HCT116 (cell line): ENCODE data around the gene CRY1. TPM values are rescaled to one million over a fixed set of nuclear protein-coding genes. Genes with fewer than 3 reads are reported as not detected.

Experiments
- ATAC-seq: fragments of 200-7000 bp; cut with Tn5 transposase; 2 replicates; pipeline ENCODE4 v1.9.1; 2020; ENCODE audit warnings: mild to moderate bottlenecking, moderate library complexity
- BruUV-seq: library from RNA; stranded (reverse); fragments of 400-500 nt; replicated peaks from 2 replicates; lab custom pipeline; 2021; lab: Mats Ljungman, UMichigan
- CTCF ChIA-PET: fragments of 300-600 bp; sonication (Branson Sonifier 250); formaldehyde crosslinking; loops from one replicate; lab custom pipeline; 2021; ENCODE audit warnings: antibody characterized with exemption; lab: Charles Lee
- POLR2A ChIA-PET: fragments of 300-600, 350-600 bp; sonication (Branson Sonifier 250); formaldehyde crosslinking; loops from one replicate; lab custom pipeline; 2021; ENCODE audit warnings: antibody characterized with exemption; lab: Charles Lee
- RAD21 ChIA-PET, 2 experiments: fragments of 300-600 bp; sonication (Branson Sonifier 250); formaldehyde crosslinking; loops; one replicate each; lab custom pipeline; 2023; ENCODE audit warnings: low total read pairs in 2 of 2; ENCODE audit not compliant: uncharacterized antibody in 2 of 2, unreplicated experiment in 2 of 2, low non-redundant PET in 1 of 2; lab: Charles Lee
- DNase-seq: peaks from one replicate; pipeline ENCODE4 v3.0.0-alpha.2; 2010; ENCODE audit warnings: low read depth, low spot score
- H2AFZ ChIP-seq: fragments of 200-600 bp; shearing (Covaris generic), sonication (generic); 2 replicates; pipeline ENCODE4 v1.6.1; 2017; ENCODE audit warnings: low read depth, mixed run types, mixed read lengths, antibody characterized with exemption, low read length; ENCODE audit not compliant: poor library complexity, severe bottlenecking
- H3K27ac ChIP-seq: 2 replicates; pipeline ENCODE4 v1.5.1; 2012; ENCODE audit warnings: low read depth, low read length
- H3K27me3 ChIP-seq: fragments of 200-600 bp; sonication (generic); 2 replicates; pipeline ENCODE4 v1.6.1; 2016; ENCODE audit warnings: mixed run types, low read length, mixed read lengths; ENCODE audit not compliant: insufficient read depth
- H3K36me3 ChIP-seq, 2 experiments: fragments of 200-500 bp in 1 of 2; fragments of 200-600 bp in 1 of 2; sonication (Bioruptor generic) in 1 of 2; sonication (generic) in 1 of 2; 2 replicates each; pipeline versions ENCODE4 v1.5.1 to v1.6.1; 2014 to 2016; ENCODE audit warnings: low read length in 2 of 2, inconsistent platforms in 1 of 2, mixed read lengths in 1 of 2, mixed run types in 1 of 2; ENCODE audit not compliant: insufficient read depth in 2 of 2, control insufficient read depth in 1 of 2
- H3K4me1 ChIP-seq, 2 experiments: fragments of 200-600 bp in 1 of 2; sonication (generic) in 1 of 2; 2 replicates each; pipeline versions ENCODE4 v1.5.1 to v1.6.1; 2012 to 2017; ENCODE audit warnings: low read length in 2 of 2, inconsistent platforms in 1 of 2, mild to moderate bottlenecking in 1 of 2, mixed read lengths in 1 of 2, mixed run types in 1 of 2, moderate library complexity in 1 of 2; ENCODE audit not compliant: insufficient read depth in 2 of 2, control insufficient read depth in 1 of 2
- H3K4me2 ChIP-seq: fragments of 200-600 bp; sonication (generic); 2 replicates; pipeline ENCODE4 v1.6.1; 2017; ENCODE audit warnings: mixed run types, low read length, mixed read lengths
- H3K4me3 ChIP-seq, 2 experiments: fragments of 200-600 bp in 1 of 2; sonication (generic) in 1 of 2; replicated peaks in 1 of 2; 2 replicates each; pipeline ENCODE4 v1.5.1; 2011 to 2016; ENCODE audit warnings: low read length in 2 of 2, control low read depth in 1 of 2, low read depth in 1 of 2, mild to moderate bottlenecking in 1 of 2, mixed read lengths in 1 of 2, mixed run types in 1 of 2
- H3K79me2 ChIP-seq: fragments of 200-600 bp; sonication (generic); 2 replicates; pipeline ENCODE4 v1.6.1; 2017; ENCODE audit warnings: mild to moderate bottlenecking, mixed run types, low read length, moderate library complexity, mixed read lengths; ENCODE audit not compliant: insufficient read depth
- H3K9ac ChIP-seq: fragments of 200-600 bp; sonication (generic); 2 replicates; pipeline ENCODE4 v1.6.1; 2016; ENCODE audit warnings: low read length, mixed read lengths
- H3K9me2 ChIP-seq: fragments of 200-600 bp; sonication (generic), shearing (Covaris generic); 2 replicates; pipeline ENCODE4 v1.6.1; 2017; ENCODE audit warnings: mixed run types, mild to moderate bottlenecking, moderate library complexity; ENCODE audit not compliant: insufficient read depth
- H3K9me3 ChIP-seq, 2 experiments: fragments of 200-500 bp in 1 of 2; fragments of 200-600 bp in 1 of 2; sonication (Bioruptor generic) in 1 of 2; sonication (generic) in 1 of 2; 2 replicates each; pipeline ENCODE4 v1.6.1; 2014 to 2017; ENCODE audit warnings: low read length in 2 of 2, mixed read lengths in 2 of 2, inconsistent platforms in 1 of 2, low read depth in 1 of 2, mild to moderate bottlenecking in 1 of 2, mixed run types in 1 of 2, moderate library complexity in 1 of 2; ENCODE audit not compliant: control insufficient read depth in 1 of 2, insufficient read depth in 1 of 2
- H4K20me1 ChIP-seq: fragments of 200-600 bp; sonication (generic), shearing (Covaris generic); 2 replicates; pipeline ENCODE4 v1.6.1; 2017; ENCODE audit warnings: mixed run types, mild to moderate bottlenecking, moderate library complexity; ENCODE audit not compliant: insufficient read depth
- CBX3 ChIP-seq: IDR thresholded peaks from 2 replicates; pipeline ENCODE4 v1.6.1; 2012; ENCODE audit warnings: low read depth
- CEBPB ChIP-seq: IDR thresholded peaks from 2 replicates; pipeline ENCODE4 v1.6.1; 2012; ENCODE audit warnings: low read depth
- EGR1 ChIP-seq: IDR thresholded peaks from 2 replicates; pipeline ENCODE4 v1.6.1; 2012; ENCODE audit warnings: low read depth
- FOSL1 ChIP-seq: IDR thresholded peaks from 2 replicates; pipeline ENCODE4 v1.6.1; 2012; ENCODE audit warnings: low read depth
- POLR2A ChIP-seq: IDR thresholded peaks from 2 replicates; pipeline ENCODE4 v1.7.0; 2011; ENCODE audit warnings: borderline replicate concordance; ENCODE audit not compliant: insufficient read depth, insufficient read length; ENCODE audit errors: extremely low read depth
- POLR2AphosphoS5 ChIP-seq: IDR thresholded peaks from 2 replicates; pipeline ENCODE4 v1.6.1; 2011; ENCODE audit warnings: mild to moderate bottlenecking, low read depth, low read length, moderate library complexity
- RAD21 ChIP-seq: IDR thresholded peaks from 2 replicates; pipeline ENCODE4 v1.6.1; 2012; ENCODE audit warnings: low read depth, mild to moderate bottlenecking
- SP1 ChIP-seq: IDR thresholded peaks from 2 replicates; pipeline ENCODE4 v1.6.1; 2012; ENCODE audit warnings: low read depth
- YY1 ChIP-seq: IDR thresholded peaks from 2 replicates; pipeline ENCODE4 v1.6.1; 2011; ENCODE audit warnings: low read length, low read depth, moderate library complexity, mild to moderate bottlenecking; ENCODE audit not compliant: insufficient replicate concordance; ENCODE audit errors: extremely low read depth
- ZFX ChIP-seq: fragments of 450-650 bp; IDR thresholded peaks from 2 replicates; pipeline ENCODE4 v1.6.1; 2017
- intact Hi-C: fragments of 100-400 bp; cut with micrococcal nuclease; formaldehyde crosslinking; loops from 2 replicates; pipeline ENCODE4 v1.10.0; 2022
- total RNA-seq: library from RNA; stranded (reverse); gene quantifications from one replicate; pipeline ENCODE4 v1.2.1, GENCODE V29; 2021; ENCODE audit not compliant: unreplicated experiment
- TF ChIP-seq, protein P1 (sequence below): IDR thresholded peaks from 2 replicates; pipeline ENCODE4 v1.6.1; 2012
- TF ChIP-seq, protein P2 (sequence below): IDR thresholded peaks from 2 replicates; pipeline ENCODE4 v1.6.1; 2012; ENCODE audit warnings: low read depth
- TF ChIP-seq, protein P3 (sequence below), 3 experiments: fragments of 200-600 bp in 1 of 3; sonication (generic) in 1 of 3; IDR thresholded peaks in 2 of 3; conservative IDR thresholded peaks in 1 of 3; 2 replicates each; pipeline ENCODE4 v1.5.1; 2012 to 2017; ENCODE audit warnings: low read depth in 2 of 3, low read length in 2 of 3, antibody characterized with exemption in 1 of 3, borderline replicate concordance in 1 of 3, control low read depth in 1 of 3, mild to moderate bottlenecking in 1 of 3, mixed read lengths in 1 of 3, mixed run types in 1 of 3, moderate library complexity in 1 of 3; ENCODE audit not compliant: insufficient read depth in 1 of 3

CRY1 gene
- total RNA-seq, 1 experiment from 2014 or later = 16.3 TPM

DNA sequence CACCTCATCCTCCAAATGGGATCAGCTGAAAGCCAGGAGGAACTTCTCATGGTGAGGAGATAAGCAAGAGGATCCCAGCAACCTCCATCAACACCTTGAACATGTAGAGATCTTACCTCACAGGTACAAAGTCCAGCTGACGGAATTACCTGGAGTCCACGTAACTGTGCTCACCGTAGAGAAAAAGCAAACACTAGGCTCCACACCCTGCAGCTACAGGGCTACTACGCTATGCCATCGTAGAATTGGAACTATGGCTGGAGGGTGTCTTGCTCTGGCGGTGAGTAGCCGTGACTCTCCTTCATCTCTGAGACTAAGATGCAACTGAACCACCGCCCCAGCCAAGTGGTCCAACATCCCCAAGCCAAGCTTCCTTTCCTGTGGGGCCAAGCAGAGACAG, 50.5 kb downstream of the CRY1 start:
- BruUV-seq = no TSS peak
- intact Hi-C loops = no loop called here
- Histone ChIP-seq H3K36me3 (no peaks in the 10 kb centered on the region), H2AFZ (no peak overlapping the region), H3K4me1 (no peaks in the 10 kb centered on the region), H3K4me3 (no peak overlapping the region), H3K27ac (no peak overlapping the region), H3K27me3 (no peaks in the 10 kb centered on the region), H3K79me2 (no peaks in the 10 kb centered on the region; the same call in 1 of the 2 replicates), H4K20me1 (no peaks in the 10 kb centered on the region), H3K4me2 (no peak overlapping the region), H3K9me3 (no peaks in the 10 kb centered on the region), H3K9me2 (no peaks in the 10 kb centered on the region), H3K9ac (no peak overlapping the region)
- DNase-seq = no peak
- RAD21 ChIA-PET = no interaction called here
- POLR2A ChIA-PET = no interaction called here
- no peak for ATAC-seq
- TF ChIP-seq ZFX = no peak
- TF ChIP-seq CEBPB = no peak
- TF ChIP-seq, protein P1, sequence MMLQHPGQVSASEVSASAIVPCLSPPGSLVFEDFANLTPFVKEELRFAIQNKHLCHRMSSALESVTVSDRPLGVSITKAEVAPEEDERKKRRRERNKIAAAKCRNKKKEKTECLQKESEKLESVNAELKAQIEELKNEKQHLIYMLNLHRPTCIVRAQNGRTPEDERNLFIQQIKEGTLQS = no peak
- no peak for TF ChIP-seq RAD21
- no peak for TF ChIP-seq FOSL1
- no peak for TF ChIP-seq EGR1
- TF ChIP-seq POLR2A = no peak
- no peak for TF ChIP-seq SP1
- no peak for TF ChIP-seq YY1
- TF ChIP-seq POLR2AphosphoS5 = no peak
- TF ChIP-seq, protein P2, sequence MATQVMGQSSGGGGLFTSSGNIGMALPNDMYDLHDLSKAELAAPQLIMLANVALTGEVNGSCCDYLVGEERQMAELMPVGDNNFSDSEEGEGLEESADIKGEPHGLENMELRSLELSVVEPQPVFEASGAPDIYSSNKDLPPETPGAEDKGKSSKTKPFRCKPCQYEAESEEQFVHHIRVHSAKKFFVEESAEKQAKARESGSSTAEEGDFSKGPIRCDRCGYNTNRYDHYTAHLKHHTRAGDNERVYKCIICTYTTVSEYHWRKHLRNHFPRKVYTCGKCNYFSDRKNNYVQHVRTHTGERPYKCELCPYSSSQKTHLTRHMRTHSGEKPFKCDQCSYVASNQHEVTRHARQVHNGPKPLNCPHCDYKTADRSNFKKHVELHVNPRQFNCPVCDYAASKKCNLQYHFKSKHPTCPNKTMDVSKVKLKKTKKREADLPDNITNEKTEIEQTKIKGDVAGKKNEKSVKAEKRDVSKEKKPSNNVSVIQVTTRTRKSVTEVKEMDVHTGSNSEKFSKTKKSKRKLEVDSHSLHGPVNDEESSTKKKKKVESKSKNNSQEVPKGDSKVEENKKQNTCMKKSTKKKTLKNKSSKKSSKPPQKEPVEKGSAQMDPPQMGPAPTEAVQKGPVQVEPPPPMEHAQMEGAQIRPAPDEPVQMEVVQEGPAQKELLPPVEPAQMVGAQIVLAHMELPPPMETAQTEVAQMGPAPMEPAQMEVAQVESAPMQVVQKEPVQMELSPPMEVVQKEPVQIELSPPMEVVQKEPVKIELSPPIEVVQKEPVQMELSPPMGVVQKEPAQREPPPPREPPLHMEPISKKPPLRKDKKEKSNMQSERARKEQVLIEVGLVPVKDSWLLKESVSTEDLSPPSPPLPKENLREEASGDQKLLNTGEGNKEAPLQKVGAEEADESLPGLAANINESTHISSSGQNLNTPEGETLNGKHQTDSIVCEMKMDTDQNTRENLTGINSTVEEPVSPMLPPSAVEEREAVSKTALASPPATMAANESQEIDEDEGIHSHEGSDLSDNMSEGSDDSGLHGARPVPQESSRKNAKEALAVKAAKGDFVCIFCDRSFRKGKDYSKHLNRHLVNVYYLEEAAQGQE = no peak
- TF ChIP-seq, protein P3, sequence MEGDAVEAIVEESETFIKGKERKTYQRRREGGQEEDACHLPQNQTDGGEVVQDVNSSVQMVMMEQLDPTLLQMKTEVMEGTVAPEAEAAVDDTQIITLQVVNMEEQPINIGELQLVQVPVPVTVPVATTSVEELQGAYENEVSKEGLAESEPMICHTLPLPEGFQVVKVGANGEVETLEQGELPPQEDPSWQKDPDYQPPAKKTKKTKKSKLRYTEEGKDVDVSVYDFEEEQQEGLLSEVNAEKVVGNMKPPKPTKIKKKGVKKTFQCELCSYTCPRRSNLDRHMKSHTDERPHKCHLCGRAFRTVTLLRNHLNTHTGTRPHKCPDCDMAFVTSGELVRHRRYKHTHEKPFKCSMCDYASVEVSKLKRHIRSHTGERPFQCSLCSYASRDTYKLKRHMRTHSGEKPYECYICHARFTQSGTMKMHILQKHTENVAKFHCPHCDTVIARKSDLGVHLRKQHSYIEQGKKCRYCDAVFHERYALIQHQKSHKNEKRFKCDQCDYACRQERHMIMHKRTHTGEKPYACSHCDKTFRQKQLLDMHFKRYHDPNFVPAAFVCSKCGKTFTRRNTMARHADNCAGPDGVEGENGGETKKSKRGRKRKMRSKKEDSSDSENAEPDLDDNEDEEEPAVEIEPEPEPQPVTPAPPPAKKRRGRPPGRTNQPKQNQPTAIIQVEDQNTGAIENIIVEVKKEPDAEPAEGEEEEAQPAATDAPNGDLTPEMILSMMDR (IDR thresholded peaks at IDR 0.05 in 2 of 3, conservative IDR thresholded peaks at IDR 0.05 in 1 of 3; ENCODE audit: borderline replicate concordance in 1 of 3, insufficient read depth in 1 of 3, low read depth in 2 of 3, low read length in 2 of 3) = no peak
- TF ChIP-seq CBX3 = no peak
- CTCF ChIA-PET = no interaction called here
